Smooth muscle cell (in vitro differentiated cells): ENCODE data around the gene PHLDA3. TPM values are rescaled to one million over a fixed set of nuclear protein-coding genes. Genes with fewer than 3 reads are reported as not detected.

Experiments
- DNase-seq: peaks from one replicate; lab custom pipeline; 2025; ENCODE audit not compliant: unreplicated experiment; lab: John Stamatoyannopoulos, UW
- H2AFZ ChIP-seq: fragments of 200-600 bp; sonication (generic); 2 replicates; pipeline ENCODE4 v1.6.0; 2016; ENCODE audit warnings: antibody characterized with exemption, low read depth, mild to moderate bottlenecking
- H3F3A ChIP-seq: fragments of 200-600 bp; sonication (generic); 2 replicates; pipeline ENCODE4 v1.6.0; 2017; ENCODE audit warnings: antibody characterized with exemption, low read depth
- H3K27ac ChIP-seq: fragments of 200-600 bp; sonication (generic); 2 replicates; pipeline ENCODE4 v1.5.1; 2016; ENCODE audit warnings: low read depth, mild to moderate bottlenecking
- H3K27me3 ChIP-seq: fragments of 200-600 bp; sonication (generic); 2 replicates; pipeline ENCODE4 v1.6.1; 2016; ENCODE audit warnings: low read depth, mild to moderate bottlenecking
- H3K36me3 ChIP-seq: fragments of 200-600 bp; sonication (generic); 2 replicates; pipeline ENCODE4 v1.5.1; 2016; ENCODE audit warnings: low read depth
- H3K4me1 ChIP-seq: fragments of 200-600 bp; sonication (generic); 2 replicates; pipeline ENCODE4 v1.5.1; 2016; ENCODE audit warnings: low read depth
- H3K4me2 ChIP-seq: fragments of 200-600 bp; sonication (generic); 2 replicates; pipeline ENCODE4 v1.6.0; 2016; ENCODE audit warnings: mild to moderate bottlenecking
- H3K4me3 ChIP-seq: fragments of 200-600 bp; sonication (generic); 2 replicates; pipeline ENCODE4 v1.5.1; 2016; ENCODE audit warnings: mild to moderate bottlenecking
- H3K79me2 ChIP-seq: fragments of 200-600 bp; sonication (generic); 2 replicates; pipeline ENCODE4 v1.6.0; 2016; ENCODE audit warnings: low read depth, mild to moderate bottlenecking
- H3K9ac ChIP-seq: fragments of 200-600 bp; sonication (generic); 2 replicates; pipeline ENCODE4 v1.6.0; 2016; ENCODE audit warnings: low read depth
- H3K9me3 ChIP-seq: fragments of 200-600 bp; sonication (generic); replicated peaks from 2 replicates; pipeline ENCODE4 v1.5.1; 2016; ENCODE audit warnings: low read depth
- H4K20me1 ChIP-seq: fragments of 200-600 bp; sonication (generic); 2 replicates; pipeline ENCODE4 v1.6.0; 2016; ENCODE audit warnings: low read depth
- CTCF ChIP-seq: fragments of 200-600 bp; sonication (generic); IDR thresholded peaks from 2 replicates; pipeline ENCODE4 v1.5.1; 2017; ENCODE audit warnings: borderline replicate concordance, mild to moderate bottlenecking, antibody characterized with exemption; ENCODE audit not compliant: insufficient read depth, poor library complexity, severe bottlenecking
- WGBS: methylation state at CpG from one replicate; pipeline ENCODE4 v1.1.7; 2016; ENCODE audit warnings: low lambda C conversion rate; 5-methylcytosine and 5-hydroxymethylcytosine counted together
- polyA plus RNA-seq: library from polyadenylated mRNA; unstranded; fragments of >200 nt; fragmentation: Nextera tagmentation; extraction: Ambion mirVana; gene quantifications from 2 replicates; pipeline ENCODE4 v1.2.1, GENCODE V29; 2016
- total RNA-seq: library from RNA; depleted of rRNA; stranded (reverse); fragments of >200 nt; gene quantifications from 2 replicates; pipeline ENCODE4 v1.2.3, GENCODE V29; 2014

The PHLDA3 gene
- total and polyA plus RNA-seq, 2 experiments from 2014 or later, result 87.8 to 340 TPM

DNA sequence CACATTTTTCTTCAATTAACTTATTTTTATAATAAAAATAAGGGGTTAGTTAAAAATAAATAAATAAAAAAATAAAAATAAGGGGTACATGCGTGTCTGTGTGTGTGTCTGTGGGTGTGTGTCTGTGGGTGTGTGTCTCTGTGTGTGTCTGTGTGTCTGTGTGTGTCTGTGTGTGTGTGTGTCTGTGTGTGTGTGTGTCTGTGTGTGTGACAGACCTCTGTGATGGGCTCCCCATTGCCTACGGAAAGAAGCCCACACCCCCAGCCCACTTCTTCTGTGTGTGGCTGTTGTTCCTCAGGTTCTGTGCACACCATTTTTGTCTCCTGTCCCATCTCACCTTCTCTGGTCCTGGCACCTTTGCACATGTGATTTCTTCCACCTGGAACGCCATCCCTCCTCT, 9.9 kb downstream of the PHLDA3 start:
- H3K9ac ChIP-seq, result no peak overlapping the region
- H4K20me1 ChIP-seq, result peaks cover 3% of the 10 kb centered on the region
- peak overlapping the region; percentile 96 for H3K27ac ChIP-seq
- no peak for DNase-seq
- TF ChIP-seq CTCF, result no peak
- H3K4me2 ChIP-seq, result no peak overlapping the region
- no peaks in the 10 kb centered on the region for H3K9me3 ChIP-seq
- H3F3A ChIP-seq, result peaks cover 48% of the 10 kb centered on the region
- no peaks in the 10 kb centered on the region for H3K36me3 ChIP-seq
- peaks cover 21% of the 10 kb centered on the region for H3K4me1 ChIP-seq
- peaks cover 2% of the 10 kb centered on the region for H3K79me2 ChIP-seq
- no peaks in the 10 kb centered on the region for H3K27me3 ChIP-seq
- 96% methylated on average over 3 of the region's 3 CpGs for WGBS
- H2AFZ ChIP-seq, result no peak overlapping the region
- H3K4me3 ChIP-seq, result no peak overlapping the region

GRCh38 chr1:201457508-201457960, 11.5 kb downstream of the PHLDA3 start:
- no peak overlapping the region for H3K4me3 ChIP-seq
- no peak overlapping the region for H2AFZ ChIP-seq
- WGBS, result 32% methylated on average over 4 of the region's 4 CpGs
- H3F3A ChIP-seq, result peaks cover 37% of the 10 kb centered on the region
- peak overlapping the region; percentile 96 for H3K27ac ChIP-seq
- H3K4me1 ChIP-seq, result peaks cover 21% of the 10 kb centered on the region
- no peaks in the 10 kb centered on the region for H3K36me3 ChIP-seq
- TF ChIP-seq CTCF, result no peak
- H3K9me3 ChIP-seq, result no peaks in the 10 kb centered on the region
- H3K4me2 ChIP-seq, result peak overlapping the region; percentile 29
- H3K27me3 ChIP-seq, result no peaks in the 10 kb centered on the region
- no peaks in the 10 kb centered on the region for H3K79me2 ChIP-seq
- DNase-seq, result no peak
- peak overlapping the region; percentile 72 for H3K9ac ChIP-seq
- no peaks in the 10 kb centered on the region for H4K20me1 ChIP-seq

DNA sequence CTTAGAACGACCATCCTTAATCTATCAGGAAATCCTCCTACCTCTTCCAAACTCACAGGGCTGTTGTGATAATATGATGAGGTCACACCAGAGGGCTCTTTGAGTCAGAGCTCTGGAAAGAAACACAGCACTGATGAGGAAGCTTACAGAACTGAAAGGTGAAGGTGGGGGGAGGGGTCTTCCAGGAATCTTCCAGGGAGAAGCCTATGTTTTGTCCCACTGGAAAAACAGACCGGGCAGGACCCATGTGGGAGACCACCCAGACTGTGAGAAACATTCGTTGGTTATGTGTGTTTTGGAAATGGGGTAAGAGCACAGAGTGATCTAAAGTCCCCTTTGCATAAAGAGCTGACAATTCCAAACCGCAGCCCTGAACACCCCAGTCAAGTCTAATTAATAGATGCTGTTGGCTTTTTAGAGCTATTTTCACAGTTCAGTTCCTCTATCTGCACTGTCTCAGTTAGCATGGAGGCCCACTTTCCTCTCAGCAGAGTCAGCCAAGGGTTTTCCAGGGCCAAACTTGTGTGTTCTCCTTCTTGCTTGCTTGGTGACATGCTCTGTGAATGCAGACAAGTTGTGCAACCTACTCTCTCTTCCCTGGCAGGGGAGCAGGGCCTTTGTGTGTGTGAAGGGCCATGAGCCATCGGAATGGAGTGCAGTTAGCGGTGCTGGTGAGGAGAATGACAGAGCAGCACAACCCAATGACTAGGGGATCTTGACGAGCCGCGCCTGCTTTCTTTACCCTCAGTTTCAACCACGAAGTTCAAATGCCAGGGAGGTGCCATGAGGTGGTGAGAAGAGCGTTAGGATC, 12.3 kb downstream of the PHLDA3 start:
- DNase-seq, result peak; percentile 36
- H4K20me1 ChIP-seq, result no peaks in the 10 kb centered on the region
- H3K36me3 ChIP-seq, result no peaks in the 10 kb centered on the region
- H3K9me3 ChIP-seq, result no peaks in the 10 kb centered on the region
- no peaks in the 10 kb centered on the region for H3K27me3 ChIP-seq
- H3K27ac ChIP-seq, result peak overlapping the region; percentile 96
- WGBS, result 15% methylated on average over 11 of the region's 11 CpGs
- H3K4me1 ChIP-seq, result peaks cover 21% of the 10 kb centered on the region
- H3K4me2 ChIP-seq, result peak overlapping the region; percentile 29
- no peak overlapping the region for H2AFZ ChIP-seq
- no peak overlapping the region for H3K4me3 ChIP-seq
- H3F3A ChIP-seq, result peaks cover 37% of the 10 kb centered on the region
- peak overlapping the region; percentile 80 for H3K9ac ChIP-seq
- no peak for TF ChIP-seq CTCF
- H3K79me2 ChIP-seq, result no peaks in the 10 kb centered on the region
